NB4 (cell line): ENCODE measurements around the gene FERMT3.

ENCODE experiments used
- MAX ChIP-seq: IDR thresholded peaks from 2 replicates; pipeline ENCODE4 v1.6.1; 2011; ENCODE audit warnings: low read depth, low read length
- MYC ChIP-seq: IDR thresholded peaks from 2 replicates; pipeline ENCODE4 v1.6.1; 2011; ENCODE audit warnings: low read depth, low read length
- POLR2A ChIP-seq: IDR thresholded peaks from 2 replicates; pipeline ENCODE4 v1.6.1; 2011; ENCODE audit warnings: mild to moderate bottlenecking; ENCODE audit not compliant: insufficient read length; ENCODE audit errors: extremely low read depth
- TF ChIP-seq, protein P1 (sequence below): IDR thresholded peaks from one replicate; pipeline ENCODE4 v1.5.1; 2012; ENCODE audit warnings: low read depth, low read length

GRCh38 chr11:64238076-64238475 lies 31.6 kb downstream of the FERMT3 start:
- TF ChIP-seq MAX (no peak), POLR2A (no peak), MYC (no peak)
- TF ChIP-seq, protein P1, sequence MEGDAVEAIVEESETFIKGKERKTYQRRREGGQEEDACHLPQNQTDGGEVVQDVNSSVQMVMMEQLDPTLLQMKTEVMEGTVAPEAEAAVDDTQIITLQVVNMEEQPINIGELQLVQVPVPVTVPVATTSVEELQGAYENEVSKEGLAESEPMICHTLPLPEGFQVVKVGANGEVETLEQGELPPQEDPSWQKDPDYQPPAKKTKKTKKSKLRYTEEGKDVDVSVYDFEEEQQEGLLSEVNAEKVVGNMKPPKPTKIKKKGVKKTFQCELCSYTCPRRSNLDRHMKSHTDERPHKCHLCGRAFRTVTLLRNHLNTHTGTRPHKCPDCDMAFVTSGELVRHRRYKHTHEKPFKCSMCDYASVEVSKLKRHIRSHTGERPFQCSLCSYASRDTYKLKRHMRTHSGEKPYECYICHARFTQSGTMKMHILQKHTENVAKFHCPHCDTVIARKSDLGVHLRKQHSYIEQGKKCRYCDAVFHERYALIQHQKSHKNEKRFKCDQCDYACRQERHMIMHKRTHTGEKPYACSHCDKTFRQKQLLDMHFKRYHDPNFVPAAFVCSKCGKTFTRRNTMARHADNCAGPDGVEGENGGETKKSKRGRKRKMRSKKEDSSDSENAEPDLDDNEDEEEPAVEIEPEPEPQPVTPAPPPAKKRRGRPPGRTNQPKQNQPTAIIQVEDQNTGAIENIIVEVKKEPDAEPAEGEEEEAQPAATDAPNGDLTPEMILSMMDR: no peak
